Left renal pelvis (tissue), 4 donors: ENCODE measurements around the gene NR5A1. TPM values are rescaled to one million over a fixed set of nuclear protein-coding genes. Genes with fewer than 3 reads are reported as not detected.

Experiments used
- DNase-seq, 4 donors: peaks; one replicate each; pipeline ENCODE4 v3.0.0-alpha.2; 2013; ENCODE audit warnings: low read depth in 4 of 4, low spot score in 3 of 4
- polyA plus RNA-seq, 4 donors: library from polyadenylated mRNA; unstranded; fragments of 120-200 nt; gene quantifications; one replicate each; pipeline ENCODE4 v1.2.1, GENCODE V29; 2013; ENCODE audit not compliant: insufficient read length in 4 of 4

The NR5A1 gene
- under 1 TPM in 1 of 4 donors, not detected in 3; 0.18 TPM for polyA plus RNA-seq

GRCh38 chr9:124506931-124507879, at the start of gene NR5A1:
TSS of gene NR5A1 (minus strand) at chr9:124507399. CDS start at chr9:124503395, 4,004 bp downstream.
- no peak for DNase-seq

- no peak for DNase-seq
Measured at GRCh38 chr9:124555043-124555442, 47.8 kb upstream of the NR5A1 start.

- DNase-seq: no peak
Measured at GRCh38 chr9:124553738-124554137, 46.5 kb upstream of the NR5A1 start.

GRCh38 chr9:124552273-124552605, 45.0 kb upstream of the NR5A1 start:
- no peak for DNase-seq

GRCh38 chr9:124551472-124552272, 44.5 kb upstream of the NR5A1 start:
- DNase-seq: peak in 2 of 4 donors; percentile 12

GRCh38 chr9:124550072-124550471, 42.9 kb upstream of the NR5A1 start:
- DNase-seq: no peak

- DNase-seq: no peak
Measured at GRCh38 chr9:124549016-124549415, 41.8 kb upstream of the NR5A1 start.

- DNase-seq: no peak
Measured at GRCh38 chr9:124544535-124544934, 37.3 kb upstream of the NR5A1 start.

GRCh38 chr9:124541824-124542223, 34.6 kb upstream of the NR5A1 start:
- DNase-seq: no peak

GRCh38 chr9:124537926-124538325, 30.7 kb upstream of the NR5A1 start:
- DNase-seq: no peak

- no peak for DNase-seq
Measured at GRCh38 chr9:124535846-124536245, 28.6 kb upstream of the NR5A1 start.

GRCh38 chr9:124532897-124533296, 25.7 kb upstream of the NR5A1 start:
- DNase-seq: no peak

GRCh38 chr9:124531115-124531514, 23.9 kb upstream of the NR5A1 start:
- DNase-seq: no peak

GRCh38 chr9:124530246-124530645, 23.0 kb upstream of the NR5A1 start:
- DNase-seq: no peak

- no peak for DNase-seq
Measured at GRCh38 chr9:124527781-124528180, 20.6 kb upstream of the NR5A1 start.

GRCh38 chr9:124526174-124526573, 19.0 kb upstream of the NR5A1 start:
- DNase-seq: no peak

- no peak for DNase-seq
Measured at GRCh38 chr9:124522121-124523098, 15.2 kb upstream of the NR5A1 start.

- no peak for DNase-seq
Measured at GRCh38 chr9:124521142-124521541, 13.9 kb upstream of the NR5A1 start.

GRCh38 chr9:124520206-124520596, 13.0 kb upstream of the NR5A1 start:
- no peak for DNase-seq

GRCh38 chr9:124518116-124518515, 10.9 kb upstream of the NR5A1 start:
- no peak for DNase-seq
